ENCODE measurements around the gene CDH4. TPM values are rescaled to one million over a fixed set of nuclear protein-coding genes. Genes with fewer than 3 reads are reported as not detected.

The CDH4 gene
- total and polyA plus RNA-seq, 8 donors: under 0.01 to 2.2 (median 0.11) TPM; not detected in 2

GRCh38 chr20:61832181-61832580 is 580.1 kb downstream of the CDH4 start:
- no peak for TF ChIP-seq POLR2AphosphoS5 (IDR thresholded peaks at IDR 0.05)
- TF ChIP-seq EP300 (IDR thresholded peaks at IDR 0.05): no peak
- TF ChIP-seq CTCF (IDR thresholded peaks at IDR 0.05): no peak
- no peak for TF ChIP-seq POLR2A (IDR thresholded peaks at IDR 0.05)

GRCh38 chr20:61833807-61834610 is 581.9 kb downstream of the CDH4 start:
- no peak overlapping the region for H3K27ac ChIP-seq
- no peak overlapping the region for H3K4me3 ChIP-seq
- intact Hi-C loops (cut with DNase I; ENCODE audit: low total_unique reads): no loop called here
- no peaks in the 10 kb centered on the region for H3K36me3 ChIP-seq
- no peaks in the 10 kb centered on the region for H3K4me1 ChIP-seq
- WGBS, 5 donors: 77 to 82% (median 78%) methylated on average over 3 to 14 of the region's 14 CpGs
- H3K9me3 ChIP-seq: no peaks in the 10 kb centered on the region
- TF ChIP-seq EP300 (IDR thresholded peaks at IDR 0.05) (no peak), CTCF (IDR thresholded peaks at IDR 0.05) (no peak), POLR2A (IDR thresholded peaks at IDR 0.05) (no peak)
- no peak for DNase-seq
- H3K27me3 ChIP-seq: peaks cover 0 to 59% (median 9%) of the 10 kb centered on the region in 3 donors

More at GRCh38 chr20:61832181-61832580, 580.1 kb downstream of the CDH4 start:
- WGBS, 5 donors: 80 to 86% (median 83%) methylated on average over 2 of the region's 2 CpGs
- no peak overlapping the region for H3K27ac ChIP-seq
- peaks cover 0 to 53% (median 9%) of the 10 kb centered on the region in 3 donors for H3K27me3 ChIP-seq
- no peak for DNase-seq
- no peaks in the 10 kb centered on the region for H3K36me3 ChIP-seq
- intact Hi-C loops (cut with DNase I; ENCODE audit: low total_unique reads): no loop called here
- peaks cover 0 to 3% (median 0%) of the 10 kb centered on the region in 4 donors for H3K9me3 ChIP-seq
- no peak overlapping the region for H3K4me3 ChIP-seq
- no peaks in the 10 kb centered on the region for H3K4me1 ChIP-seq

- Histone ChIP-seq H3K27ac (no peak overlapping the region), H3K27me3 (peaks cover 0 to 46% (median 8%) of the 10 kb centered on the region in 3 donors), H3K36me3 (no peaks in the 10 kb centered on the region), H3K9me3 (no peaks in the 10 kb centered on the region), H3K4me3 (no peak overlapping the region), H3K4me1 (no peaks in the 10 kb centered on the region)
- TF ChIP-seq CTCF (IDR thresholded peaks at IDR 0.05) (no peak), EP300 (IDR thresholded peaks at IDR 0.05) (no peak), POLR2AphosphoS5 (IDR thresholded peaks at IDR 0.05) (no peak), POLR2A (IDR thresholded peaks at IDR 0.05) (no peak)
- no peak for DNase-seq
- intact Hi-C loops (cut with DNase I; ENCODE audit: low total_unique reads): no loop called here
- 32 to 60% (median 50%) methylated on average over 4 to 7 of the region's 7 CpGs for WGBS, 5 donors
These were observed 583.2 kb downstream of the CDH4 start for GRCh38 chr20:61835301-61835700.

GRCh38 chr20:61835791-61836350 is 583.8 kb downstream of the CDH4 start:
- TF ChIP-seq POLR2A (IDR thresholded peaks at IDR 0.05) (no peak), POLR2AphosphoS5 (IDR thresholded peaks at IDR 0.05) (no peak), CTCF (IDR thresholded peaks at IDR 0.05) (no peak), EP300 (IDR thresholded peaks at IDR 0.05) (no peak)
- DNase-seq: no peak
- H3K27me3 ChIP-seq: peaks cover 0 to 40% (median 2%) of the 10 kb centered on the region in 3 donors

More at GRCh38 chr20:61835791-61836350, 583.8 kb downstream of the CDH4 start:
- no peaks in the 10 kb centered on the region for H3K36me3 ChIP-seq
- intact Hi-C loops (cut with DNase I; ENCODE audit: low total_unique reads): no loop called here
- no peak overlapping the region for H3K4me3 ChIP-seq
- H3K4me1 ChIP-seq: no peaks in the 10 kb centered on the region
- H3K27ac ChIP-seq: no peak overlapping the region
- no peaks in the 10 kb centered on the region for H3K9me3 ChIP-seq
- 82 to 89% (median 84%) methylated on average over 10 to 16 of the region's 16 CpGs for WGBS, 5 donors
